Spleen (tissue), 11 donors: Measurements from ENCODE around the gene PITPNM1. TPM values are rescaled to one million over a fixed set of nuclear protein-coding genes. Genes with fewer than 3 reads are reported as not detected.
A peak's percentile ranks its signal among the peaks of the same experiment; 100 is the strongest.

ENCODE experiments used
- DNase-seq: peaks from one replicate; pipeline ENCODE4 v3.0.0-alpha.2; 2020
- H3K27ac ChIP-seq, 8 donors: fragments of 200-600 bp; sonication (generic) in 7 of 8; 1 replicate in 4 of 8; 2 replicates in 4 of 8; pipeline versions ENCODE4 v1.5.0 to v1.8.0; 2016 to 2021; ENCODE audit warnings: inconsistent platforms in 4 of 8, mild to moderate bottlenecking in 4 of 8, moderate library complexity in 1 of 8
- H3K27me3 ChIP-seq, 7 donors: fragments of 200-600 bp; sonication (generic) in 6 of 7; replicated peaks in 1 of 7; 1 replicate in 4 of 7; 2 replicates in 3 of 7; pipeline versions ENCODE4 v1.5.0 to v1.8.0; 2016 to 2021; ENCODE audit warnings: inconsistent platforms in 3 of 7, mild to moderate bottlenecking in 1 of 7
- H3K36me3 ChIP-seq, 6 donors: fragments of 200-600 bp; sonication (generic) in 5 of 6; 1 replicate in 4 of 6; 2 replicates in 2 of 6; pipeline versions ENCODE4 v1.5.0 to v1.8.0; 2016 to 2021; ENCODE audit warnings: inconsistent platforms in 2 of 6
- H3K4me1 ChIP-seq, 6 donors: fragments of 200-600 bp; sonication (generic) in 5 of 6; 1 replicate in 3 of 6; 2 replicates in 3 of 6; pipeline versions ENCODE4 v1.5.0 to v1.8.0; 2016 to 2021; ENCODE audit warnings: inconsistent platforms in 3 of 6
- H3K4me3 ChIP-seq, 8 donors: fragments of 200-600 bp; sonication (generic) in 7 of 8; 1 replicate in 4 of 8; 2 replicates in 4 of 8; pipeline versions ENCODE4 v1.5.0 to v1.8.0; 2016 to 2021; ENCODE audit warnings: inconsistent platforms in 4 of 8, mild to moderate bottlenecking in 4 of 8, moderate library complexity in 2 of 8
- H3K9me3 ChIP-seq, 8 donors: fragments of 200-600 bp; sonication (generic) in 7 of 8; 1 replicate in 4 of 8; 2 replicates in 4 of 8; pipeline versions ENCODE4 v1.5.0 to v1.8.0; 2016 to 2021; ENCODE audit warnings: inconsistent platforms in 4 of 8
- POLR2A ChIP-seq, 3 donors: fragments of 450-650 bp; IDR thresholded peaks; one replicate each; pipeline ENCODE4 v1.5.1; 2017; ENCODE audit warnings: antibody characterized with exemption in 3 of 3, mild to moderate bottlenecking in 1 of 3
- POLR2AphosphoS5 ChIP-seq, 3 donors: sonication (generic); formaldehyde crosslinking; IDR thresholded peaks; one replicate each; pipeline ENCODE4 v1.5.1; 2017; ENCODE audit warnings: antibody characterized with exemption in 3 of 3
- WGBS, 5 donors: extraction: QIAGEN DNeasy Blood & Tissue Kit in 3 of 5; methylation state at CpG; one replicate each; pipeline versions ENCODE4 v1.1.5 to v1.1.7; 2013 to 2018; 5-methylcytosine and 5-hydroxymethylcytosine counted together
- intact Hi-C: fragments of 100-400 bp; cut with DNase I; formaldehyde crosslinking; loops from one replicate; pipeline ENCODE4 v1.15.0; 2023; ENCODE audit warnings: low total_unique reads
- polyA plus RNA-seq, 3 donors: library from polyadenylated mRNA; stranded (reverse); fragments of 200-250 nt; gene quantifications; one replicate each; pipeline ENCODE4 v1.2.1, GENCODE V29; 2013
- total RNA-seq, 7 donors: library from RNA; depleted of rRNA in 3 of 7; stranded (reverse); fragments of >200 nt in 3 of 7; fragmentation: NEBNext Ultra II Directional in 4 of 7; extraction: Animal tissue kit (Norgen Biotek cat#: 25700) in 4 of 7; gene quantifications; one replicate each; pipeline versions ENCODE4 v1.1.0 to v1.2.1, GENCODE V29; 2016 to 2021
- TF ChIP-seq, protein P1 (sequence below), 11 experiments: fragments of 200-600 bp in 7 of 11; fragments of 450-650 bp in 4 of 11; sonication (generic) in 4 of 11; IDR thresholded peaks in 8 of 11; conservative IDR thresholded peaks in 3 of 11; 1 replicate in 7 of 11; 2 replicates in 4 of 11; pipeline versions ENCODE4 v1.4.0 to v1.8.0; 2016 to 2021; ENCODE audit warnings: antibody characterized with exemption in 11 of 11, inconsistent platforms in 4 of 11, mild to moderate bottlenecking in 1 of 11
- donor health status: healthy with polysubstance abuse.
- donor health status: DM: no; HTN: no; CAD: no; lungs with moderate emphysema.
- donor health status: DM: no; HTN: no; CAD: no.
- donor health status: Bipolar disorder and iron deficiency.
- donor health status: healthy.
- donor health status: DM: no; HTN: no; CAD: no.
- donor health status: DM: yes; HTN: yes; CAD: no.

The PITPNM1 gene
- total and polyA plus RNA-seq, 10 donors = 17.8 to 86.9 (median 64.9) TPM

- Histone ChIP-seq H3K9me3 (no peaks in the 10 kb centered on the region), H3K4me1 (peaks cover 27 to 94% (median 63%) of the 10 kb centered on the region in 6 donors), H3K27me3 (no peaks in the 10 kb centered on the region), H3K4me3 (peak overlapping the region; percentile 23 to 82 (median 56)), H3K36me3 (peaks cover 0 to 11% (median 0%) of the 10 kb centered on the region in 6 donors), H3K27ac (peak overlapping the region; percentile 89 to 98 (median 95))
- no peak for TF ChIP-seq POLR2A (IDR thresholded peaks at IDR 0.05)
- no peak for TF ChIP-seq POLR2AphosphoS5 (IDR thresholded peaks at IDR 0.05)
- TF ChIP-seq, protein P1, sequence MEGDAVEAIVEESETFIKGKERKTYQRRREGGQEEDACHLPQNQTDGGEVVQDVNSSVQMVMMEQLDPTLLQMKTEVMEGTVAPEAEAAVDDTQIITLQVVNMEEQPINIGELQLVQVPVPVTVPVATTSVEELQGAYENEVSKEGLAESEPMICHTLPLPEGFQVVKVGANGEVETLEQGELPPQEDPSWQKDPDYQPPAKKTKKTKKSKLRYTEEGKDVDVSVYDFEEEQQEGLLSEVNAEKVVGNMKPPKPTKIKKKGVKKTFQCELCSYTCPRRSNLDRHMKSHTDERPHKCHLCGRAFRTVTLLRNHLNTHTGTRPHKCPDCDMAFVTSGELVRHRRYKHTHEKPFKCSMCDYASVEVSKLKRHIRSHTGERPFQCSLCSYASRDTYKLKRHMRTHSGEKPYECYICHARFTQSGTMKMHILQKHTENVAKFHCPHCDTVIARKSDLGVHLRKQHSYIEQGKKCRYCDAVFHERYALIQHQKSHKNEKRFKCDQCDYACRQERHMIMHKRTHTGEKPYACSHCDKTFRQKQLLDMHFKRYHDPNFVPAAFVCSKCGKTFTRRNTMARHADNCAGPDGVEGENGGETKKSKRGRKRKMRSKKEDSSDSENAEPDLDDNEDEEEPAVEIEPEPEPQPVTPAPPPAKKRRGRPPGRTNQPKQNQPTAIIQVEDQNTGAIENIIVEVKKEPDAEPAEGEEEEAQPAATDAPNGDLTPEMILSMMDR (IDR thresholded peaks at IDR 0.05 in 8 of 11, conservative IDR thresholded peaks at IDR 0.05 in 3 of 11) = no peak
- no peak for DNase-seq
- intact Hi-C loops = no loop called here
- WGBS, 5 donors = 46 to 64% (median 56%) methylated on average over 3 of the region's 3 CpGs
Measured at GRCh38 chr11:67465189-67465510, 40.0 kb downstream of the PITPNM1 start.

DNA sequence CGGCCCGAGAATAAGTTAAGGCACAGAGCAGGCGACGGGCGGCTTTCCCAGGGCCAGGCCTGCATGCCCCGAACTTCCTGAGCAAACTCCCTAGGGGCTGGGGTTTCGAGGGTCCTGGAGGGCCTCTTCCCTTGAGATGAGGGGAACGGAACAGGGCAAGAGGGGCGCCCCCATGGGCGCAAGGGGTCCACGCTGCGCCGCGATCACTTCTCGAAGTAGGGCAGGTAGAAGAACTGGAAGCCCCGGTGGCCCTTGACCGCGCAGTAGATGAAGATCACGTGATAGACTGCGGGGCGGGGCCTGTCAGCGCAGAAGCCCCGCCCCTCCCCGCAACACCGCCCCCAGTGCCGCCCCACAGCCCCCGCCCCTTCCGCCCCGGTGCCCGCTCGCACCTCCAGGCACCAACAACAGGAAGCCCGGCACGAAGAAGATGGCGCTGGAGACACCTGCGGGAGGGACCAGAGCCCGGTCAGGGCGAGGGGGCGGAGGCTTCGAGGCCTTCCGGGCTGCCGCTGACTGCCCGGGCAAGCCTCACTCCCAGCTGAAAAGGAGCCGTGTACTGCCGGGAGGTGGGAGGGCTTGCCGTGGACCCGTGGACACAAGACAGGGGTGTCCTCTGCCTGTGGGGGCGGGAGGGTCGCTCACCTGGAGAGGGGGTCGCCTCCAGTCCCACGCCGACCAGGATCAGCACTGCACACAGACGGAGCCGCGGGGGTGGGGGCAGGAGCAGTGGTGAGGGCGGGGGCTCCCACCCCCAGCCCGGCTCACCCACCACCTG lies 40.6 kb downstream of the PITPNM1 start:
- DNase-seq = peak; percentile 99
- Histone ChIP-seq H3K4me1 (peaks cover 27 to 94% (median 57%) of the 10 kb centered on the region in 6 donors), H3K4me3 (peak overlapping the region; percentile 23 to 82 (median 56)), H3K36me3 (peaks cover 0 to 11% (median 0%) of the 10 kb centered on the region in 6 donors), H3K9me3 (no peaks in the 10 kb centered on the region), H3K27ac (peak overlapping the region; percentile 89 to 98 (median 95)), H3K27me3 (no peaks in the 10 kb centered on the region)
- 5 to 16% (median 6%) methylated on average over 11 to 56 of the region's 56 CpGs for WGBS, 5 donors
- TF ChIP-seq POLR2A (IDR thresholded peaks at IDR 0.05) = peak in 2 of 3 donors; percentile 7 to 65
- TF ChIP-seq POLR2AphosphoS5 (IDR thresholded peaks at IDR 0.05) = peak; percentile 87 to 92 (median 91)
- TF ChIP-seq, protein P1 (IDR thresholded peaks at IDR 0.05 in 8 of 11, conservative IDR thresholded peaks at IDR 0.05 in 3 of 11) = peak in 2 of 11 experiments; percentile 11 to 22
- intact Hi-C loops = no loop called here

DNA sequence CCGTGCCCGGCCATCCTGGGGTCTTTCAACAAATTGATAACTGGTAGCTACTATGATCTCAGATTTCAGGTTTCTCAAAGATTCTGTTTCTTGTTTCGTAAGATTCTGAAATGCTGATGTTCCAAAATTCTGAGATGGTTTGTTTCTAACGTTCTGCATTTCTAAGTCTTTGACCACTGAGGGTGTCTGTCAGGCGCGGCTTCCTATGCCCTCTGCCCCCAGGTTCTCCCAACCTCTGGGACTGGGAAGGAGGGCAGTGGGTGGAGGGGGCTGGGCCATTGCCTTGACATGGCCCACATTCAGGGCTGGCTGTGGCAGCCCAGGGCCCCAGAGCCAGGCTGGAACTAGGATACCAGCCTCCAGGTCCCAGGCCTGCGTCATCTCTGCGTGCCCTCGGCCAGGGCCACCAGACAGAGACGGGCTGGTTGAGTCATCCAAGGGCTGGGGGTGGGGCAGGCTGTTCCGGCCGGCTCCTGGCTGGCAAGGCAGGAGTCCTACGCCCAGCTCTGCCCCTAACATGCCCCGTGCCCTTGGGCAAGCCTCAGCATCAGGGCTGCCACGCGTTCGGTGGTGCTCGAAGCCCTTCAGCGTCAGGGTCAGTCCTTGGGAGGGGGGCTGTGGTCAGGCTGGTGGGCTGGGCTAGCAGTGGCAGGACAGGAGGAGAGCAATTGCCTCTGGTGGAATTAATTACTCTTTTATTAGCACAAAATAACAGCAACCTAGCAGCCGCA lies 41.3 kb downstream of the PITPNM1 start:
- Histone ChIP-seq H3K27me3 (no peaks in the 10 kb centered on the region), H3K27ac (peak overlapping the region; percentile 89 to 98 (median 95)), H3K4me3 (peak overlapping the region in 7 of 8 donors; percentile 41 to 82 (median 57)), H3K36me3 (peaks cover 0 to 11% (median 0%) of the 10 kb centered on the region in 6 donors), H3K9me3 (no peaks in the 10 kb centered on the region), H3K4me1 (peaks cover 27 to 97% (median 54%) of the 10 kb centered on the region in 6 donors)
- TF ChIP-seq, protein P1 (IDR thresholded peaks at IDR 0.05 in 8 of 11, conservative IDR thresholded peaks at IDR 0.05 in 3 of 11) = no peak
- TF ChIP-seq POLR2A (IDR thresholded peaks at IDR 0.05) (no peak), POLR2AphosphoS5 (IDR thresholded peaks at IDR 0.05) (peak; percentile 44 to 83 (median 61))
- intact Hi-C loops = no loop called here
- peak; percentile 92 for DNase-seq
- 54 to 84% (median 68%) methylated on average over 13 to 20 of the region's 20 CpGs for WGBS, 5 donors

DNA sequence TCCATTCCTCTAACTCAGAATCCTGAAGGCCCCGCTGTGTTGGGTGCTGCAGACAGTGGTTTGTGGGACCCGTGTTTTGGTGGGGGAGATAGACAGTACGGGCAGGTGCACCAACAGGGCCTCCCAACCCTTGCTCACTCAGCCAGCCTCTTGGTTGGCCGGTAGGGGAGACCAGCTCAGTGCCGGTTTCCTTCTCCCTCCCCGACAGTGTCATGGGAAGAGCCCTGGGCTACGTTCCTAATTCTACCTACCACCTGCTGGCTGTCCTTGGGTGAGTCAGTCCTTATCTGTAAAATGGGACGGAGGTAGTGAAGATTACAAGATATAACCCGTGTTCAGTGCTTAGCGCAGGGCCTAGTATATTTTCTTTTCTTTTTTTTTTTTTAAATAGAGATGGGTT lies 42.0 kb downstream of the PITPNM1 start:
- no peaks in the 10 kb centered on the region for H3K9me3 ChIP-seq
- H3K27ac ChIP-seq = peak overlapping the region; percentile 89 to 98 (median 95)
- no peaks in the 10 kb centered on the region for H3K27me3 ChIP-seq
- 87 to 95% (median 94%) methylated on average over 9 to 10 of the region's 10 CpGs for WGBS, 5 donors
- no peak for DNase-seq
- no peak overlapping the region for H3K4me3 ChIP-seq
- intact Hi-C loops = no loop called here
- H3K4me1 ChIP-seq = peaks cover 24 to 97% (median 47%) of the 10 kb centered on the region in 6 donors
- peaks cover 0 to 11% (median 0%) of the 10 kb centered on the region in 6 donors for H3K36me3 ChIP-seq
- TF ChIP-seq, protein P1 (IDR thresholded peaks at IDR 0.05 in 8 of 11, conservative IDR thresholded peaks at IDR 0.05 in 3 of 11) = no peak
- TF ChIP-seq POLR2A (IDR thresholded peaks at IDR 0.05) = no peak
- TF ChIP-seq POLR2AphosphoS5 (IDR thresholded peaks at IDR 0.05) = no peak
